Endothelial cell of umbilical vein (primary cell): ENCODE measurements around the gene FNBP1. TPM values are rescaled to one million over a fixed set of nuclear protein-coding genes. Genes with fewer than 3 reads are reported as not detected.

Experiments
- BruUV-seq: library from RNA; stranded (reverse); fragments of 400-500 nt; replicated peaks from 2 replicates; lab custom pipeline; 2021; lab: Mats Ljungman, UMichigan
- CTCF ChIA-PET: fragments of 300-600, 350-600 bp; sonication (Branson Sonifier 250); formaldehyde crosslinking; loops from one replicate; lab custom pipeline; 2021; ENCODE audit warnings: antibody characterized with exemption, inconsistent platforms; lab: Charles Lee
- POLR2A ChIA-PET: fragments of 300-600, 350-600 bp; sonication (Branson Sonifier 250); formaldehyde crosslinking; loops from one replicate; lab custom pipeline; 2021; ENCODE audit warnings: antibody characterized with exemption, inconsistent platforms; lab: Charles Lee
- DNase-seq: peaks from one replicate; pipeline ENCODE4 v3.0.0-alpha.2; 2011; ENCODE audit warnings: low read depth, low spot score
- FAIRE-seq: peaks from 2 replicates; lab custom pipeline; 2011; peaks lifted over from hg19 to GRCh38; lab: Jason Lieb, UNC
- H2AFZ ChIP-seq: 2 replicates; pipeline ENCODE4 v1.6.0; 2012; ENCODE audit warnings: low read depth, low read length, control low read depth, inconsistent platforms
- H3K27ac ChIP-seq: 2 replicates; pipeline ENCODE4 v1.5.1; 2011; ENCODE audit warnings: low read depth, mild to moderate bottlenecking, control low read depth, low read length, moderate library complexity; ENCODE audit not compliant: insufficient read depth
- H3K27me3 ChIP-seq, 2 experiments: 2 replicates each; pipeline versions ENCODE4 v1.6.0 to v1.6.1; 2011; ENCODE audit warnings: low read length in 2 of 2, mixed read lengths in 1 of 2; ENCODE audit not compliant: control insufficient read depth in 2 of 2, insufficient read depth in 2 of 2
- H3K36me3 ChIP-seq, 2 experiments: 2 replicates in 1 of 2; 3 replicates in 1 of 2; pipeline ENCODE4 v1.5.1; 2011; ENCODE audit warnings: low read length in 2 of 2, mild to moderate bottlenecking in 1 of 2, moderate library complexity in 1 of 2; ENCODE audit not compliant: control insufficient read depth in 2 of 2, insufficient read depth in 2 of 2; ENCODE audit errors: extremely low read depth in 1 of 2
- H3K4me1 ChIP-seq: 3 replicates; pipeline ENCODE4 v1.5.1; 2011; ENCODE audit warnings: mild to moderate bottlenecking, low read length; ENCODE audit not compliant: control insufficient read depth, insufficient read depth; ENCODE audit errors: extremely low read depth
- H3K4me2 ChIP-seq: 2 replicates; pipeline ENCODE4 v1.6.1; 2011; ENCODE audit warnings: low read length, control low read depth, mixed read lengths; ENCODE audit not compliant: insufficient read depth
- H3K4me3 ChIP-seq, 3 experiments: fragments of 200-600 bp in 1 of 3; sonication (generic), shearing (Covaris generic) in 1 of 3; replicated peaks in 1 of 3; 2 replicates each; pipeline ENCODE4 v1.5.1; 2011 to 2016; ENCODE audit warnings: control low read depth in 3 of 3, low read length in 3 of 3, mild to moderate bottlenecking in 2 of 3, inconsistent platforms in 1 of 3, low read depth in 1 of 3, moderate library complexity in 1 of 3; ENCODE audit not compliant: insufficient read depth in 1 of 3
- H3K79me2 ChIP-seq: 2 replicates; pipeline ENCODE4 v1.6.0; 2012; ENCODE audit warnings: low read length, inconsistent platforms; ENCODE audit not compliant: control insufficient read depth, insufficient read depth
- H3K9ac ChIP-seq: replicated peaks from 2 replicates; pipeline ENCODE3; 2011; ENCODE audit warnings: low read length, control low read depth; ENCODE audit not compliant: insufficient read depth; ENCODE audit errors: extremely low read depth
- H3K9me1 ChIP-seq: replicated peaks from 3 replicates; pipeline ENCODE4 v1.6.0; 2011; ENCODE audit warnings: mild to moderate bottlenecking, low read length; ENCODE audit not compliant: control insufficient read depth, insufficient read depth; ENCODE audit errors: extremely low read depth
- H3K9me3 ChIP-seq: replicated peaks from 2 replicates; pipeline ENCODE4 v1.5.1; 2012; ENCODE audit warnings: low read length, inconsistent platforms; ENCODE audit not compliant: control insufficient read depth, insufficient read depth
- H4K20me1 ChIP-seq: replicated peaks from 2 replicates; pipeline ENCODE3; 2011; ENCODE audit warnings: mild to moderate bottlenecking, low read length; ENCODE audit not compliant: control insufficient read depth, insufficient read depth; ENCODE audit errors: extremely low read depth
- EZH2 ChIP-seq: IDR thresholded peaks from 2 replicates; pipeline ENCODE4 v1.6.1; 2012; ENCODE audit warnings: borderline replicate concordance, low read depth, mild to moderate bottlenecking, moderate library complexity, low read length, inconsistent platforms; ENCODE audit not compliant: severe bottlenecking
- FOS ChIP-seq: IDR thresholded peaks from 2 replicates; pipeline ENCODE4 v1.6.1; 2011; ENCODE audit warnings: mild to moderate bottlenecking, low read length, moderate library complexity, borderline replicate concordance; ENCODE audit not compliant: insufficient read depth
- GATA2 ChIP-seq: IDR thresholded peaks from 2 replicates; pipeline ENCODE4 v1.7.0; 2011; ENCODE audit warnings: low read depth, mild to moderate bottlenecking, moderate library complexity, mixed read lengths, low read length; ENCODE audit not compliant: insufficient read length, insufficient read depth
- JUN ChIP-seq: IDR thresholded peaks from 2 replicates; pipeline ENCODE4 v1.6.1; 2011; ENCODE audit warnings: borderline replicate concordance, low read depth; ENCODE audit not compliant: insufficient read length, insufficient read depth
- MYC ChIP-seq: IDR thresholded peaks from one replicate; pipeline ENCODE4 v1.6.1; 2011; ENCODE audit warnings: mild to moderate bottlenecking, low read depth, low read length
- POLR2A ChIP-seq: IDR thresholded peaks from 2 replicates; pipeline ENCODE4 v1.6.1; 2012; ENCODE audit warnings: low read depth, mild to moderate bottlenecking, control low read depth, low read length
- POLR2AphosphoS5 ChIP-seq: IDR thresholded peaks from 2 replicates; pipeline ENCODE4 v1.6.1; 2012; ENCODE audit warnings: low read depth, mild to moderate bottlenecking, control low read depth, low read length, moderate library complexity; ENCODE audit not compliant: insufficient read depth
- dilution Hi-C: fragments of 300-500 bp; cut with MboI; formaldehyde crosslinking; loops from one replicate; pipeline ENCODE4 v1.15.0; 2019; ENCODE audit warnings: low sequenced_read_pairs; ENCODE audit not compliant: extremely low pct_ligation_motif_present
- intact Hi-C: fragments of 100-400 bp; cut with micrococcal nuclease; formaldehyde crosslinking; loops from one replicate; pipeline ENCODE4 v1.10.0; 2022
- polyA plus RNA-seq, 4 experiments: library from polyadenylated mRNA; depleted of rRNA in 3 of 4; stranded (reverse) in 3 of 4; unstranded in 1 of 4; fragments of >200 nt; gene quantifications; 2 replicates each; pipeline versions ENCODE4 v1.2.1 to v1.2.3, GENCODE V29; 2011 to 2012; ENCODE audit warnings: missing spikeins in 1 of 4
- total RNA-seq: library from RNA; stranded (reverse); gene quantifications from 2 replicates; pipeline ENCODE4 v1.2.3, GENCODE V29; 2021
- TF ChIP-seq, protein P1 (sequence below): IDR thresholded peaks from 2 replicates; pipeline ENCODE4 v1.6.1; 2011; ENCODE audit not compliant: insufficient read depth, insufficient read length
- TF ChIP-seq, protein P2 (sequence below), 2 donors: IDR thresholded peaks; 1 replicate in 1 of 2; 2 replicates in 1 of 2; pipeline ENCODE4 v1.5.1; 2011; ENCODE audit warnings: low read length in 2 of 2, mild to moderate bottlenecking in 2 of 2, moderate library complexity in 2 of 2, control low read depth in 1 of 2, inconsistent platforms in 1 of 2, low read depth in 1 of 2; ENCODE audit not compliant: insufficient read depth in 1 of 2; ENCODE audit errors: extremely low read depth in 1 of 2

FNBP1 gene
- total and polyA plus RNA-seq, 2 donors (not counting 3 experiments of a cell fraction or from before 2014, with no cell fraction given): 10.9 to 43.9 TPM

DNA sequence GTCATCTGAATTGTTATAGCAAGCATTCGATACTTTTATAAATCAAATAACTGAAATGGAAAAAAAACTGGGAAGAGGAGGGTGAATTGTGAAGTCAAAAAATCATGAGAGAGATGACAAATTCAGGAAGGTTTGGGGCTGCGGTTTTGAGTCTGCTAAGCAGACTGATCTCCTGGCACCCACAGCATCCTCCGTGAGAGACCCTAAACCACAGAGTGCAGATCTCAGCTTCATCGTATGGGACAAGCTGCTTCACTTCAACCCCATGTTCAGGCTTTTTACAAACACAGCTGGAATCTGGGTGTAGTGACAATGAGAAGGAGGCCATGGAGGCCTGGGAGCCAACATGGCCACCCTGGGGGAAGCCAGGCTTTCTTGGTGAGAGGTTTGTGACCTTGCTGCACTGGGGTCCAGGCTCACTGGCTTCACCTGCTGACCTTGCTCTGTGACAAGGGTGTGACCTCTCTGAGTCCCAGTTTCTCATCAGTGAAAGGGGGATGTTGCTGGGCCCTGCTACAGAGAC lies 188.3 kb downstream of the FNBP1 start:
- Histone ChIP-seq H3K4me2 (no peak overlapping the region), H3K27me3 (no peaks in the 10 kb centered on the region), H3K4me3 (no peak overlapping the region), H3K4me1 (peaks cover 2% of the 10 kb centered on the region), H3K9me3 (no peaks in the 10 kb centered on the region), H4K20me1 (no peaks in the 10 kb centered on the region), H3K9ac (no peak overlapping the region), H2AFZ (no peak overlapping the region), H3K36me3 (peaks cover 2 to 42% of the 10 kb centered on the region in 2 experiments), H3K9me1 (no peaks in the 10 kb centered on the region), H3K79me2 (no peaks in the 10 kb centered on the region), H3K27ac (no peak overlapping the region)
- ChIA-PET POLR2A (no interaction called here), CTCF (no interaction called here)
- dilution Hi-C loops: no loop called here
- no TSS peak for BruUV-seq
- intact Hi-C loops: no loop called here
- no peak for FAIRE-seq
- TF ChIP-seq, protein P1, sequence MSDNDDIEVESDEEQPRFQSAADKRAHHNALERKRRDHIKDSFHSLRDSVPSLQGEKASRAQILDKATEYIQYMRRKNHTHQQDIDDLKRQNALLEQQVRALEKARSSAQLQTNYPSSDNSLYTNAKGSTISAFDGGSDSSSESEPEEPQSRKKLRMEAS: no peak
- no peak for TF ChIP-seq GATA2
- TF ChIP-seq EZH2: no peak
- no peak for TF ChIP-seq POLR2AphosphoS5
- TF ChIP-seq, protein P2, sequence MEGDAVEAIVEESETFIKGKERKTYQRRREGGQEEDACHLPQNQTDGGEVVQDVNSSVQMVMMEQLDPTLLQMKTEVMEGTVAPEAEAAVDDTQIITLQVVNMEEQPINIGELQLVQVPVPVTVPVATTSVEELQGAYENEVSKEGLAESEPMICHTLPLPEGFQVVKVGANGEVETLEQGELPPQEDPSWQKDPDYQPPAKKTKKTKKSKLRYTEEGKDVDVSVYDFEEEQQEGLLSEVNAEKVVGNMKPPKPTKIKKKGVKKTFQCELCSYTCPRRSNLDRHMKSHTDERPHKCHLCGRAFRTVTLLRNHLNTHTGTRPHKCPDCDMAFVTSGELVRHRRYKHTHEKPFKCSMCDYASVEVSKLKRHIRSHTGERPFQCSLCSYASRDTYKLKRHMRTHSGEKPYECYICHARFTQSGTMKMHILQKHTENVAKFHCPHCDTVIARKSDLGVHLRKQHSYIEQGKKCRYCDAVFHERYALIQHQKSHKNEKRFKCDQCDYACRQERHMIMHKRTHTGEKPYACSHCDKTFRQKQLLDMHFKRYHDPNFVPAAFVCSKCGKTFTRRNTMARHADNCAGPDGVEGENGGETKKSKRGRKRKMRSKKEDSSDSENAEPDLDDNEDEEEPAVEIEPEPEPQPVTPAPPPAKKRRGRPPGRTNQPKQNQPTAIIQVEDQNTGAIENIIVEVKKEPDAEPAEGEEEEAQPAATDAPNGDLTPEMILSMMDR (IDR thresholded peaks at IDR 0.05; ENCODE audit: extremely low read depth in 1 of 2, insufficient read depth in 1 of 2, low read depth in 1 of 2, low read length in 2 of 2): no peak
- no peak for TF ChIP-seq MYC
- no peak for TF ChIP-seq FOS
- no peak for TF ChIP-seq POLR2A
- no peak for TF ChIP-seq JUN
- DNase-seq: no peak
